Measurements from ENCODE around the gene EDAR. TPM values are rescaled to one million over a fixed set of nuclear protein-coding genes. Genes with fewer than 3 reads are reported as not detected.

EDAR gene
- total RNA-seq, 1 experiment from 2014 or later: 0.15 TPM

DNA sequence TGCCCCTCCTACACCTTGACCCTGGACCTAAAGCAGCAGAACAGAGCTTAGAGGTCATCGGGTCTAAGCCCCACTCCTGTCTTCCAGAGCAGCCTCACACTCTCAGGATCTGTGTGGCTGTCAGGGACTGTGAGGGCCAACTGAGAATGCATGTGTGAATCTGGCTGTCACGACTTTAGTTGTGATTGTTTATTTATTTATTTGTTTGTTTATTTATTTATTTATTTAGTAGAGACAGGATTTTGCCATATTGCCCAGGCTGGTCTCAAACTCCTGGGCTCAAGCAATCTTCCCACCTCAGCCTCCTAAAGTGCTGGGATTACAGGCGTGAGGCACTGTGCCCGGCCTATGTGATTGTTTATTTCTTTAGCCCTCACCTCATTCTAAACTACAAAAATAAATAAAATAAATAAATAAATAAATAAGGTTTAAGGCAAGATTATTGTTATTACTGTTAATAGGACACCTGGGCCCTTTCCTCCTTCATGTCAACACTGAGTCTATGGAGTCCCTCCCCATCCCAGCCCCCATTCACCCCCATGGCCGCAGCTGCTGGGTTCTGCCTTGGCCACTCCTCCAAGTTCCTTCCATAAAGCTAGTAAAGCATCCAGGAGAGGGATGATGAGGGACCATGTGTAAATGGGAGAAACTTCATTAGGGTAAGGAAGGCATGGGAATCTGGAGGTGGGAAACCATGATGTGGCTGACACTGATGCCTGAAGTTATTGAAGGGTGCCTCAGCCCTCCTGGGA is 39.9 kb upstream of the EDAR start:
- H2AFZ ChIP-seq (ENCODE audit: low read depth, low read length, poor library complexity, severe bottlenecking): no peak overlapping the region
- no peaks in the 10 kb centered on the region; a peak in 1 of 4 replicates for H3K4me1 ChIP-seq (ENCODE audit: control insufficient read depth in 1 of 2, insufficient read depth in 2 of 2, low read length in 2 of 2)
- H3K27ac ChIP-seq (ENCODE audit: low read depth, low read length): no peak overlapping the region
- H3K9me2 ChIP-seq (ENCODE audit: insufficient read depth): no peaks in the 10 kb centered on the region
- no peak overlapping the region for H3K4me2 ChIP-seq (ENCODE audit: low read length)
- H4K20me1 ChIP-seq (ENCODE audit: insufficient read depth): no peaks in the 10 kb centered on the region
- H3K27me3 ChIP-seq (ENCODE audit: insufficient read depth, low read length): no peaks in the 10 kb centered on the region
- POLR2A ChIA-PET: no interaction called here
- TF ChIP-seq EZH2phosphoT487 (IDR thresholded peaks at IDR 0.05; ENCODE audit: borderline replicate concordance) (no peak), ZFX (IDR thresholded peaks at IDR 0.05) (no peak), MAX (IDR thresholded peaks at IDR 0.05) (no peak), EGR1 (IDR thresholded peaks at IDR 0.05; ENCODE audit: low read depth) (no peak), FOSL1 (IDR thresholded peaks at IDR 0.05; ENCODE audit: low read depth) (no peak), YY1 (IDR thresholded peaks at IDR 0.05; ENCODE audit: extremely low read depth, insufficient replicate concordance, low read depth, low read length) (no peak)
- intact Hi-C loops (cut with micrococcal nuclease): no loop called here
- H3K79me2 ChIP-seq (ENCODE audit: insufficient read depth, low read length): no peaks in the 10 kb centered on the region
- H3K36me3 ChIP-seq (ENCODE audit: control insufficient read depth in 1 of 2, insufficient read depth in 2 of 2, low read length in 2 of 2): no peaks in the 10 kb centered on the region
- no peak overlapping the region for H3K4me3 ChIP-seq (replicated peaks in 1 of 2; ENCODE audit: low read depth in 1 of 2, low read length in 2 of 2)
- H3K9me3 ChIP-seq (ENCODE audit: control insufficient read depth in 1 of 2, insufficient read depth in 1 of 2, low read depth in 1 of 2, low read length in 2 of 2): no peaks in the 10 kb centered on the region
- no peak for DNase-seq (ENCODE audit: low read depth, low spot score)
- BruUV-seq (replicated peaks): no TSS peak
- RAD21 ChIA-PET (ENCODE audit: low non-redundant PET in 1 of 2, low total read pairs in 2 of 2, uncharacterized antibody in 2 of 2, unreplicated experiment in 2 of 2): no interaction called here
- ATAC-seq: no peak
- CTCF ChIA-PET: no interaction called here
- no peak overlapping the region for H3K9ac ChIP-seq (ENCODE audit: low read length)

DNA sequence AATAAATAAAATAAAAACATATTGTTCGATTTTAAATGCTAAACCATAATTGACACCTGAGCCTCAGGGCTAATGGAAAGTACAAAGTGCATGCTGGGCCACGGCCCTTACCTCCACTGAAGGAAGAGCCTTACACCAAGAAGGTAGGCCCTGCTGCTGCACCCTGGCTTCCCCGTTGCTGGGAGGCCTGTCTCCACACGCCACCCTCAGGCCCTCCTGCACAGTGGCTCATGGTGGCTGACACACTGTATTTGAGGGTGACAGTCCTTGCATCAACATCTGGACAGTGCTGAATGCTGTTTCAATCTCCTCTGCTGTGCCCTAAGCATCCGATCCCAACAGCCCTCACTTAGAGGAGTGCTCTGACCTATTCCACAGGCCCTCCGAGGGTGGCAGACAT is 39.3 kb upstream of the EDAR start:
- no TSS peak for BruUV-seq (replicated peaks)
- Histone ChIP-seq H3K79me2 (ENCODE audit: insufficient read depth, low read length) (no peaks in the 10 kb centered on the region), H3K4me3 (replicated peaks in 1 of 2; ENCODE audit: low read depth in 1 of 2, low read length in 2 of 2) (no peak overlapping the region), H4K20me1 (ENCODE audit: insufficient read depth) (no peaks in the 10 kb centered on the region), H3K9me2 (ENCODE audit: insufficient read depth) (no peaks in the 10 kb centered on the region), H3K27ac (ENCODE audit: low read depth, low read length) (no peak overlapping the region), H3K9me3 (ENCODE audit: control insufficient read depth in 1 of 2, insufficient read depth in 1 of 2, low read depth in 1 of 2, low read length in 2 of 2) (no peaks in the 10 kb centered on the region), H2AFZ (ENCODE audit: low read depth, low read length, poor library complexity, severe bottlenecking) (no peak overlapping the region), H3K4me2 (ENCODE audit: low read length) (no peak overlapping the region), H3K9ac (ENCODE audit: low read length) (no peak overlapping the region), H3K27me3 (ENCODE audit: insufficient read depth, low read length) (no peaks in the 10 kb centered on the region), H3K4me1 (ENCODE audit: control insufficient read depth in 1 of 2, insufficient read depth in 2 of 2, low read length in 2 of 2) (no peaks in the 10 kb centered on the region; a peak in 1 of 4 replicates), H3K36me3 (ENCODE audit: control insufficient read depth in 1 of 2, insufficient read depth in 2 of 2, low read length in 2 of 2) (no peaks in the 10 kb centered on the region)
- DNase-seq (ENCODE audit: low read depth, low spot score) (no peak), ATAC-seq (no peak; the same call in 1 of the 2 replicates)
- intact Hi-C loops (cut with micrococcal nuclease): no loop called here
- ChIA-PET CTCF (no interaction called here), RAD21 (ENCODE audit: low non-redundant PET in 1 of 2, low total read pairs in 2 of 2, uncharacterized antibody in 2 of 2, unreplicated experiment in 2 of 2) (no interaction called here), POLR2A (no interaction called here)
- TF ChIP-seq ZFX (IDR thresholded peaks at IDR 0.05) (no peak), ZBTB33 (IDR thresholded peaks at IDR 0.05; ENCODE audit: extremely low read depth, insufficient replicate concordance, low read length) (no peak), EGR1 (IDR thresholded peaks at IDR 0.05; ENCODE audit: low read depth) (no peak), EZH2 (IDR thresholded peaks at IDR 0.05) (no peak), CTCF (IDR thresholded peaks at IDR 0.05 in 2 of 3, conservative IDR thresholded peaks at IDR 0.05 in 1 of 3; ENCODE audit: borderline replicate concordance in 1 of 3, insufficient read depth in 1 of 3, low read depth in 2 of 3, low read length in 2 of 3) (no peak), MAX (IDR thresholded peaks at IDR 0.05) (no peak)
- TF ChIP-seq, protein P1, sequence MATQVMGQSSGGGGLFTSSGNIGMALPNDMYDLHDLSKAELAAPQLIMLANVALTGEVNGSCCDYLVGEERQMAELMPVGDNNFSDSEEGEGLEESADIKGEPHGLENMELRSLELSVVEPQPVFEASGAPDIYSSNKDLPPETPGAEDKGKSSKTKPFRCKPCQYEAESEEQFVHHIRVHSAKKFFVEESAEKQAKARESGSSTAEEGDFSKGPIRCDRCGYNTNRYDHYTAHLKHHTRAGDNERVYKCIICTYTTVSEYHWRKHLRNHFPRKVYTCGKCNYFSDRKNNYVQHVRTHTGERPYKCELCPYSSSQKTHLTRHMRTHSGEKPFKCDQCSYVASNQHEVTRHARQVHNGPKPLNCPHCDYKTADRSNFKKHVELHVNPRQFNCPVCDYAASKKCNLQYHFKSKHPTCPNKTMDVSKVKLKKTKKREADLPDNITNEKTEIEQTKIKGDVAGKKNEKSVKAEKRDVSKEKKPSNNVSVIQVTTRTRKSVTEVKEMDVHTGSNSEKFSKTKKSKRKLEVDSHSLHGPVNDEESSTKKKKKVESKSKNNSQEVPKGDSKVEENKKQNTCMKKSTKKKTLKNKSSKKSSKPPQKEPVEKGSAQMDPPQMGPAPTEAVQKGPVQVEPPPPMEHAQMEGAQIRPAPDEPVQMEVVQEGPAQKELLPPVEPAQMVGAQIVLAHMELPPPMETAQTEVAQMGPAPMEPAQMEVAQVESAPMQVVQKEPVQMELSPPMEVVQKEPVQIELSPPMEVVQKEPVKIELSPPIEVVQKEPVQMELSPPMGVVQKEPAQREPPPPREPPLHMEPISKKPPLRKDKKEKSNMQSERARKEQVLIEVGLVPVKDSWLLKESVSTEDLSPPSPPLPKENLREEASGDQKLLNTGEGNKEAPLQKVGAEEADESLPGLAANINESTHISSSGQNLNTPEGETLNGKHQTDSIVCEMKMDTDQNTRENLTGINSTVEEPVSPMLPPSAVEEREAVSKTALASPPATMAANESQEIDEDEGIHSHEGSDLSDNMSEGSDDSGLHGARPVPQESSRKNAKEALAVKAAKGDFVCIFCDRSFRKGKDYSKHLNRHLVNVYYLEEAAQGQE (IDR thresholded peaks at IDR 0.05; ENCODE audit: low read depth): no peak
